ENCODE measurements around the gene IFIT1B.

The IFIT1B gene

GRCh38 chr10:89431977-89432376 lies 54.1 kb downstream of the IFIT1B start:
- no peak for TF ChIP-seq SIN3A (IDR thresholded peaks at IDR 0.05; ENCODE audit: borderline replicate concordance, insufficient read depth, low read length)
- TF ChIP-seq POLR2AphosphoS5 (IDR thresholded peaks at IDR 0.05; ENCODE audit: low read depth, low read length) = no peak
- no peak for TF ChIP-seq TAF1 (IDR thresholded peaks at IDR 0.05; ENCODE audit: borderline replicate concordance, insufficient read depth, low read length)
- no peak for TF ChIP-seq FOXP2 (optimal IDR thresholded peaks at IDR 0.05; ENCODE audit: borderline replicate concordance, extremely low read depth, extremely low read length, insufficient read depth)
- no peak for TF ChIP-seq REST (IDR thresholded peaks at IDR 0.05; ENCODE audit: insufficient read depth in 1 of 2, low read depth in 2 of 2, low read length in 2 of 2)

All from PFSK-1 (cell line).